HG03432 (cell line): ENCODE results near the gene ZNF148.

Source experiments
- ATAC-seq: cut with Tn5 transposase; IDR thresholded peaks from one replicate; pipeline ENCODE4 v1.9.1; 2021; ENCODE audit warnings: mild to moderate bottlenecking, moderate library complexity; ENCODE audit not compliant: unreplicated experiment

The ZNF148 gene

DNA sequence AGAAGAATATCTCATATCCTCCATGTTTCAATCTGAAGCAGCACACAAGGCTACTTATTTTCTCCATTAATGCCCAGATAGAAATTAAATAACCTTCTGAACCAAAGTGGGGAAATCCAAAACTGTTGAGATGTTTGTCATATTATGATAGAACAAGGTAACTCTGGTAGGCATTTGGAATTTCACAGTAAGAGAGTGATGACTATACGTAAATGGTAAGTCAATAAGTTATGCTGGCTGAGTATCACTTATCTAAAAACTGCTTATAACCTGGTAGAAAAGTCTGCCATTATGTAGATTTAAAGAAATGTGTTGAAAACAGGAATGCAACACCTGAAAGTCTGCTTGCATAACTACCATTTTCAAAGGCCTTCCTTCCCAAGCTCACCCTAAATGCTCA is 145.4 kb downstream of the ZNF148 start:
- no peak for ATAC-seq

DNA sequence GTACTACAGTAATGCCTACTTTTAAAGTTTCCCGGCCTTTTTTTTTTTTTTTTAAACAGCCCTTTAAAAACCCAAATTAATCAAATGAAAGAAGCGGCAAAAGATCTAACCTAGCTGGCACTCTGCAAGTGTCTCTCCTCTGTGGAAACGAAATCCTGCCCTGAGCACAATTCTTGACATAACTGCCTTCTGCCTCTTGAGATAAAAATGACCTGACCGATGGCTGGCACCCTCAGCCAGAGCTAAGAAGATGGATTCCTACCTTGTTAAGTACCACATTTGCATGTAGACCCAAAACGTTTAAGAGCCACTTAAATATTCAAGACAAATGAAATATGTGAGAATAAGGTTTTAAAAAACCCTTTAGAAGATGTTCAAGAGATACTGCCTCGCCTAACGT is 146.0 kb downstream of the ZNF148 start:
- ATAC-seq = no peak

DNA sequence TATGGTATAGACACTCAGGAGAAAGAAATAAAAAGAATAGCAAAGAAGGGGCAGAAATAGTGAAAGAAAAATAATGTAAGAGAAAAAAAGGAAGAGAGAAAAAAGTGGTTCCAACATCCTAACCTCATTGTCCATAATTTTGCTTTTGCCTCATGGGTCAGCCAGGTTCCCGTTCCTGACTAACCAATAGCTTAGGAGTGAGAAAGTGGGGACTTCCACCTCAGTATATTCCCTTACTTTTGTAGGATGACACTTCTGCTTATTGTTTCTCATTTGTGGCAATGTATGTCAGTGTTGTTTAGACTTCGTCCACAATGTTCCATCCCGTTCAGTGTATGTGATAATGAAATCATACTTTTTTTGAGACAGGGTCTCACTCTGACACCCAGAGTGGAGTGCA is 153.3 kb downstream of the ZNF148 start:
- ATAC-seq = no peak

DNA sequence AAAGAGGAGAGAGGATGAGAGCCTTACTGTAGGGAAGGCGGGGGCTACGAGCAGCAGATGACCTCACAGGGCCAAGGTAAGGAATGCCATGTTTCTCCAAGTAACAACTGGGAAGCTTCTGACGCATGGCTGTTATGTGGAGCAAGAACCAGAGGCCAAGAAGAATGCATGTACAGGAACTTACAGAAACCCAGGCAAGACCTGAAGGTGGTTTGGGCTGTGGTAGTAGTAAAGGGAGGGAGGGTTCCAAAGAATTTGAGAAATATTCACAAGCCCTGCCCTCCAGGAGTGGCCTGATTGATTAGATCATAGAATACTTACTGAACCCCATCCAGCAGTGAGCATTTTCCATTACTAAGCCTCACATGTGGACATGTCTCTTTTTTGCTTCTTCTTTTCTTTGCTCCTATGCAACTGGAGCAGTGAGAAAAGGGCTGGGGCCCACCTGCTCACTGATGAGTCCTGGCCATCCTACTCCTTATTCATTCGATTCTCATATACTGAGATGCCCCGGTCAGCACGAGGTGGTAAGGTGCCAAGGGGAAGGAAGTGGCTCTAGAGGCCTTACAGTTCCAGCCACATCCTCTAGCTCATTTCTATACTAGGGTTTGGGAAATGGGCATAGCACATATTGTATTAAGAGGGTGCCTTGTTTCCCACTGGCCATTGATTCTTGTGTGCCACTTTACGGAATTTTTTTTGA is 154.2 kb downstream of the ZNF148 start:
- no peak for ATAC-seq

DNA sequence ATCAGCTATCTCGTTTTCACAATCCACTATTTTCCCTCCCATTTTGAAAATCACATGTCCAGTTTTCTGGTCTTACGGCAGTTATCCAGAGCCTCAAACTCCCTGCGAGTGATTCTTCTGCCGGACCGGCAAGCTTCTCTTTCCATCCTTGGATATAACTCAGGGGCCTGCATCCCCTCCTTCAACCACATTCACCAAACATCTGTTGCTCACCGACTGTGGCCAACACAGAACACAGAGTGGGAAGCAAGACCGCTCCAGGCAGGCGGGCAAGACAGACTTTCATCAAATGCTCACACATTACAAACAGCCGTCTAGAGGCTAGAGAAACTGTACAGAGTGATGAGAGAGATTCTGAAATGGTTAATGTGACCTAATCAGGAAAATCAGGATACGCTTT is 154.9 kb downstream of the ZNF148 start:
- ATAC-seq = no peak

DNA sequence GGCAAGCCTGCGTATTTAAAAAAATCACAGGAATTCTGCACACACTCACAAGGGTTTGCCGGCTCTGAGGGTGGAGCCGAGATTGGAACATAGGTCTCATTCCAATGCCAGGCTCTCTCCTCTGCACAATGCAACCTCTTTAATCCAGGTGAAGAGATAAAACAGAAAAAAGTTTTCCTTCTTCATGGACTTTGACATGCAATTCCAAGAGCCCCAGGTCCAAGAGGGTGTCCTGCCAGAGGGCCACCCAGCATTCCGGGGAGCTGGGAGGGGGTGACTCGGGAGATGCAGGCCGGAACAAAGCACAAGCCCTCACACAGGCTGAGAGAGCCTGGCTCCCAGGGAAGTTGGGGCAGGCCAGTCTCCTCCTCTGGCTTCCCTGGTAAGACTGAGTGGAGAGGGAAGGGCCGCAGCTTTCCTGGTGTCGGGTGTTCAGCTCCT is 155.8 kb downstream of the ZNF148 start:
- no peak for ATAC-seq

DNA sequence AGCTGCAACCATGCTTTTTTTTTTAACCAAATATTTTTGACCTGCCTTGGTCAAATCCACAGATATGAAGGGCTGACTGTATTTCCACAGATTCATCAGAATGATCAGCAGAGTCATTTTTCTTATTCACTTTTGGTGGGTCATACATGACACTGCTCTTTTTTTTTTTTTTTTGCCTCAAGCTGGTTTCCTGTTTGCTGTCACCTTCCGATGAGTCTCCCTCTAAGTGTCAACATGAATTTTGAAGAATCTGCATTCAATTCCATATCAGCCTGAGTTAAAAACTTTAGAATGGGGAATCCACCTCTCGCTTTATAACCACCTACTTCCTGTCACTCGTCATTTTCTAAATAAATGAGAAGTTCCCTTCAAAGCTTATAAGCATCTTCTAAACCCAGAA is 160.4 kb downstream of the ZNF148 start:
- no peak for ATAC-seq

DNA sequence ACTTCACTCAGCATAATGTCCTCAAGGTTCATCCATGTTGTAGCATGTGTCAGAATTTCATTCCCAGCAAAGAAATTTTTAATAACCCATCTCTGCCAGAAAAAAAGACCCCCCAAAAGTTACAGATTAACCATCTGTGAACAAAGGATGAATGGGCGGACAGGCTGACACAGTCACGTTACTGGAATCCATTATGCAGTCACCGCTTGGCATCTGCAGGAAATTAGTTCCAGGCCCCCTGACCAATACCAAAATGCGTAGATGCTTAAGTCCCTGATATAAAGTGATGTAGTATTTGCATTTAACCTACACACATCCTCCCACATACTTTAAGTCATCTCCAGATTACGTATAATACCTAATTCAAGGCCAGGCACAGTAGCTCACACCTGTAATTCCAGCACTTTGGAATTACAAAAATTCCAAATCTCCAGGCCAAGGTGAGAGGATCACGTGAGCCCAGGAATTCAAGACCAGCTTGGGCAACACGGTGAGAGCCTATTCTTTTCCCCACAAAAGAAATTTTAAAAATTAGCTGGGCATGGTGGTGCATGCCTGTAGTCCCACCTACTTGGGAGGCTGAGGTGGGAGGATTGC is 161.1 kb downstream of the ZNF148 start:
- ATAC-seq = no peak

DNA sequence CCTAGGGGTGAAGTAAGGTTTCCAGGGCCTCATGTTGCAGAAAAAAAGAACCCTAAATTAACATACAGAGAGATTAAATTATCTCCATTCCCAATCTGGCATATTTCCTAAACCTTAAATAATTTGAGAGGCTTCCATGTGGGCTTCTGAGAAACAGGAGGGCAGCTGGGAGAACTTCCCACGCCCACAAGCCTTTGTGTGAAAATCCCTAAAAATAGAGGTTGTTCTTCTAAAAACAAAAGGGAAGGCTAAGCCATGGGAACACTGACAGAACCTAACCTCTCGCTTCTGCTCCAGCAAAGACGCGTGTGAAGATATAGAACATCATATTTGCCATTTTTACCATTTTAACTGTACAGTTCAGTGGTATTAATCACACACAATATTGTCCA is 161.8 kb downstream of the ZNF148 start:
- no peak for ATAC-seq

DNA sequence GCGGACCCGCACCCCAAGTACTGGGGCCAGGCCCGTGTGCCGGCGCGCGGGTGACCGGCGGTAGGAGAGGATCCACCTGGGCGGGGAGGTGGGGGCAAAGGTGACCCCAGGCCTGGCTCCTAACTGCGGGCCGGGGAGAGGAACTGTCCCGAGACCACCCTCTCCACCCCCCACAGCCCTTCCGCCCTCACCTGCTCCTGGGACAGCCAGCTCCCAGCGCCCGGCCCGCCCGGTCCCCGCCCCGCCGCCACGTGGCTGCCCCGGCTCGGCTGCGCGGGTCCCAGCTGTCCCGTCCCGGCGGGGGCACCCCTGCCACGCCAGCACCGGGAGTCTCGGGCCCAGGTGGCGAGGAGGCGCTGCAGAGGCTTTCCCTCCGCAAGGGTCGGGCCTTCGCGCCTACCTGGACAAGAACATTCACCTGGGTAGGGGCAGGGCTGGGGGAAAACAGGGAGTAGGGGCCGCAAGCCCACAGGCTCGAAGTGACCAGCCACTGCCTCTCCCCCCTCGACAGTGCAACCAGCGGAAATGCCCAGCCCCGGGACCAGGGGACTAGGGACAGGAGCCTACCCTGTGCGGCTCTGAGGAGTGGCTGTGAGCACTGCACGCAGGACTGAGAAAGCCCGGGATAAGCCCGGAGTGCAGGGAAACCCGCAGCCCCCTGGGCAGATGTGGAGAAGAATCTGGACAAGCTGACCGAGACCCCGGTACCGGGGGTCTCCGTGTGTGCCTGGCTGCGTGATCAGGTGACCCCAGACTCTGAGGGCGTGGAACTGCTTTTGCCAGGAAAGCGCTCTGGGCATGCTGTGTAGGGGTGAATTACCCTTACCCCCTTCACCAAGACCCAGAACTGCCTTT is 162.4 kb downstream of the ZNF148 start, which contains the start of gene SLC12A8:
Gene SLC12A8 (minus strand): TSS at position 240 of the 855 bp plus-strand sequence. CDS start 1,399 bp downstream, outside the sequence.
- ATAC-seq = no peak

DNA sequence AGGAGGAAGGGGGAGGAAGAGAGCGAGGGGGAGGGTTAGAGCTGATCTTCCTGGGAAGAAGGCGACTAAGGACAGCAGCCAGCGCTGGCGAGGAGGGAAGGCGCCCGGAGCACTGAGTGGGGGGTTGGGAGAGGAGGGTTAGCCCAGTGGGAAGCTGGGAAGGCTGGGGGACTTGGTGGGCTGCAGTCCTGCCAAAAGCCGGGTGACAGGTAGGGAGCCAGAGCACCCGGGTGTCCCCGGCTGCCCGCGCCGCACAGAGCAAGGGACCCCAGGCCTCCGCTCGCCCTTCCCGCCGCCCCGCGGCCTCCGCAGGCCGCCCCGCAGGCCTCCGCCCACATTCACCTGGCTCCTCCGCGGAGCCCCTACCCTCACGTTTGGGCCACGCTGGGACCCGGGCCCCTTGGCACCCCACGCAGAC is 163.0 kb downstream of the ZNF148 start:
- no peak for ATAC-seq

DNA sequence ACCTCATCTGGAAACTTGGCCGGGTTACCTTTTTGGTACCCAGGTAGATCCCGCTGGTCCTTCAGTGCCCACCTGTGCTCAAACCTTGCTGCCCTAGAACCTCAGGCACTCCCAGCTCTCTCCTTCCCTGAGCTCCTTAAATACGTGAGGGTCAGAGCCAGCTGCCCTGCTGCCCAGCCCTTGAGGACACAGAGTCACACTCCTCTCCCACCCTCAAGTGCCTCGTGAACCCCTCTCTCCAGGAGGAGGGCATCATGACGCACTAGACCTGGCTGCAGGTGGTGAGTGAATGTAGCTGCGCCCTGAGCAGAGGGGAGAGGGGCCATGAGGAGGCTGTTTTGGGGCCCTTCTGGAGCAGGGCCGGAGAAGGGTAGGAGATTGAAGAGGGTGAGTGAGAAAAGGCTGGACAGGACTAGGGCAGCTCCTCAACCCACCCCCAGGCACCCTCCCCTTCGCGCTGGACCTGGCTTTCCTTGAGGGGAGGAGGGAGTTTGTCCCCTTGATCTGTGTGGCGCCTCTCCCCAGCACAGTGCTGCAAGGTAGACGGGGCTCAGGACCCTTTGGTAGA is 163.5 kb downstream of the ZNF148 start:
- ATAC-seq = no peak

DNA sequence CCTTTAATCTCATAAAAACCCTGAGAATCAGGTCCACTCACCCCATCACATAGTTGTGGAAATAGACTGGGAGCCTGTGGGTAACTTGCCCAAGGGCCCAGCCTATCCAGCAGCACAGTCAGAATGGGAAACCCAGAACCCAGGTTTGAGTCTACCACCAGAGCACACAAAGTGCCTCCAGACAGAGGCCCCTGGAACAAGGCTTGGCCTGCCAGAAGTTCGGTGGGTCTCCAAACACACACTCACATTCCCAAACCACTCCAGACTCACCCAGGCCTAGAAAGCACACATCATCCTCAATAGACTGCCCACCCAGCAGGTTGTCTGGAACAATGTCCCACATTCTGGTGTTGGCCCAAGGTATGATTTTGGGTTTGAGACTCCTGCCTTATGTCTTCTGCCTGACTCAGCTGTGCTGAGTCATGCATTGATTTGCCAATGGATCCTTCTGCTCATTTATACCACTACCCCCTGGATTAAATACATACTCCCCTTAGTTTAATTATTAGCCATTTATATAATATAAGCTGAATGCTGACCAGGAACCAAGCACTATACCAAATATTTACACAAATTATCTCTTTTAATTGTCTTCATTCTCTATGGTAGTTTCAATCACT is 167.1 kb downstream of the ZNF148 start:
- ATAC-seq = no peak

DNA sequence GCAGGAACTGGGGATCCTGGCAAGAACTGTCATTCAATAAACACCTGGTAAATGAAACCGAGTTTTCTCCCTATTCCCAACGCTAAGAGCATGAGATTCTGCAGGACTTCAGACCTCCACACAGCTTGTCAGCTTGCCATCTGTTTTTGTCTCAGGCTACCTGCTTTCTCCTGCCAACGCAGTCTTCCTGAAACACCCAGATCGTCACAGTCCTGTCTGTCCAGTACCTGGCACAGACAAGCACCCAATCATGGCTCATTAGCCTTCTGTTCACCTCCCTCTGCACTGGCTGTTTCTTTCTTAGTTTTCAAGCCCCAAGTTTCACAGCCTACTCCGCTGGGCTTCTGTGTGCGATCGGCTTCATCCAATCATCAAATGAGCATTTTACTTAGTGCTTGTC is 167.6 kb downstream of the ZNF148 start:
- ATAC-seq = no peak

DNA sequence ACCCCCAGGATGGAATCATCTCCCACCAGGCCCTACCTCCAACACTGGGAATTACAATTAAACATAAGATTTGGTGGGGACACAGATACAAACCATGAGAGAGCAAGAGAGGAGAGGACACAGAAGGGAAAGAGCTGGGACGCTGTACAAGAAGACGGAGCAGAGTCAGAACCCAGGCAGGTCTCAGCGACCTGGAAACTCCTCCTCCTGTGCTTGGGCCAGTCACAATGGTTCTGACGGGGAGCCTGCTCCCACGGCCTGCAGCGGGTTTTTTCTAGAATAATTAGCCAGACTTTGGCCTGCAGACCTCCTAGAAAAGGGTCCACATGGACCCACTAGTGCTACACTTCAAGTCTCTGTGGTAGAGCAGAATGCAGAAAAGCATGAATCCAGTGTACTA is 168.2 kb downstream of the ZNF148 start:
- no peak for ATAC-seq

DNA sequence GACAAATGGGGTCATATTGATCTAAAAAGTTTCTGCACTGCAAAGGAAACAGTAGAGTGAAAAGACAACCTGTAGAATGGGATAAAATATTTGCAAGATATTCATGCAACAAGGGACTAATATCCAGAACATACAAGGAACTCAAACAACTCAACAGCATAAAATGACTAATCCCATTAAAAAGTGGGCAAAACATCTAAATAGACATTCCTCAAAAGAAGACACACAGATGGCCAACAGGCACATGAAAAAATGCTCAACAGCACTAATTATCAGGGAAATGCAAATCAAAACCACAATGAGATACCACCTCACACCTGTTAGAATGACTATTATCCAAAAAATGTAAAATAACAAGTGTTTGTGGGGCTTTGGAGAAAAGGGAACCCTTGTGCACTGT is 171.4 kb downstream of the ZNF148 start:
- ATAC-seq = no peak

DNA sequence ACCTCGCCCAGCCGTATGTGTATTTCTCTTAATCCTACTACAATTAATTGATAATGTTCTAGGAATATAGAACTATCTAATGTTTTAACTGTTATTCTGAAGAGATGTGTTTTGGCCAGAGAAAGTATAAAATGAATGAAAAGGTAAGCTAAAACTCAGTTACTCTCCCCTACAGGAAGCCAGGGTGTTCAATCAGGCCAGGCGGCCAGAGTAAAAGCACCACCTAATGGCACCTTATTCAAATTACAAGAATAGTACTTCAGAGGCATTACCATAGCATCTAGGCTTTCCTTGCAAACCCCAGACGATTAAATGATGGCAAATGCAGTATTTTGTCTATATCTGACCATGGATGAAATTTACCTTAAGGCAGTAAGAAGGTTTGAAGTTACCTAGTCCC is 172.9 kb downstream of the ZNF148 start:
- ATAC-seq = no peak

DNA sequence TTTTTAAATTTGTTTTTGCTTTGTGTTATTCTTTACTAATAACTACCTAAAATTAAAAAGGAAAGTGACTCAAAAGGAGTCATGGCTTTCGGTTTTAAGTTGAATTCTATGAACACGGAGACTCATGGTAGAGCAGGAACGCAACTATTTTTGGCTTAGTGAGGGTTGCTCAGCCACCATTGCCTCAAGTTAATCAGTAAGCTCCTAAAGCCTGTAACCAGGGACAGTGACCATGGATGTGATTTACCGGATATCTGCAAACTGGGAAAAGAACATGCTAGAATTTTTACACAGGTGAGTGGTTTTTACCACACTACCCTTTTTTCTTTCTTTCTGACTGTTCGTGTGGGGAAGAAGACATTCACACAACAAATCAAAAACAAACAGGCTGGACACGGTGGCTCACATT is 174.4 kb downstream of the ZNF148 start:
- ATAC-seq = peak; percentile 88

DNA sequence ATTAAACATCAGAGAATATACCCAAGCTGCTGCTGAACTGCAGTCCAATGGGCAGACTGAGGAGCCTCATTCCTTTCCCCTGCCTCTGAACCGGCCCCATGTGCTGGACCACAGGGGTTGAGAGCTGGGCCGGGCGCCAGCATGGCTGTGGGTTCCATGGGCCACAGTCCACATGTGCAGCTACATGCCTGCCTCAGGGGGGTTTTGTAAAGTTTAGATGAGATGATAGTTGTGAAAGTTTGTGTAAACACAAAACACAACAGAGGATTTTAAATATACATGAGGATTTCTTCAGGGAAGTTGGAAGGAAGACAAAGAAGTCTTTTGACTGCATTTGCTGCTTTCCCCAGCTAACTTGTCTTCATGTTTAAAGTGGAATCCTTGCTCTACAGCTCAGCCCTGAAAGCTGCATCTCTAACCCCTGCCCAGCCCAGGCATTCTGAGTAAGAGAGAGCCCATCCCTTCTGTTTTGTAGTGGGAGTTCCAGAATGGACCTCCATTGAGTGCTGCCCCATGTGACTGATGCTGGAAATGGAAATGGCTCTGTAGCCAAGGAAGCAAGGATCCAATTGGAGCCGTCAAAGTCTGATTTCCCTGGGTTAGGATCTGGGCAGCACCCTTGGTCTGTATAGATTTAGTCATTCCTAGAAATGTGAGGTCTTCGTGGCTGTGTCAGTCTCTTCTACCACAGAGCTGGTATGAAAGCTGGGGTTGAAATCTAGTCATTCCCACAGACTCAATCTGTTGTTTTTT is 180.1 kb downstream of the ZNF148 start:
- ATAC-seq = peak; percentile 46
